Heart left ventricle (tissue), 13 donors: Measurements from ENCODE around the gene CELSR1.

ENCODE experiments used
- CTCF ChIP-seq, 12 donors: fragments of 200-600 bp; sonication (generic) in 4 of 12; IDR thresholded peaks; one replicate each; pipeline versions ENCODE4 v1.5.0 to v1.8.0; 2018 to 2022; ENCODE audit warnings: antibody characterized with exemption in 12 of 12, mild to moderate bottlenecking in 5 of 12
- POLR2A ChIP-seq, 2 donors: fragments of 450-650 bp; IDR thresholded peaks; one replicate each; pipeline ENCODE4 v1.6.1; 2017; ENCODE audit warnings: antibody characterized with exemption in 2 of 2, mild to moderate bottlenecking in 2 of 2, moderate library complexity in 2 of 2
- donor health status: ischemic (EF 13 %, LVEDD 7.1; RV severe dilation, severe dysfunction).
- donor health status: DM: no; HTN: yes; CAD: no.
- donor health status: DM: no; HTN: no; CAD: no.
- donor health status: ischemic (EF 25% LVEDD 6.9; RV normal size, moderate dysfunction).
- donor health status: ischemic (EF 25% LVEDD 5.7; RV mildly dilated, moderate dysfunction).
- donor health status: ischemic (EF 35%, LVEDD 5.7; RV mildly dilated, moderate dysfunction).
- donor health status: nonischemic (EF 11% LVEDD 7.7; RV severe dilation, severe dysfunction).
- donor health status: DM: yes; HTN: yes; CAD: no.
- donor health status: PGD.
- donor health status: ischemic (EF 29% LVEDD 5.4; RV normal size, mild dysfunction).
- donor health status: nonischemic (EF 23%, LVEDD 6.1; RV moderate dilation, normal function).

- no peak for TF ChIP-seq CTCF (IDR thresholded peaks at IDR 0.05)
- no peak for TF ChIP-seq POLR2A (IDR thresholded peaks at IDR 0.05)
Observed at GRCh38 chr22:46452195-46453005, 85.0 kb downstream of the CELSR1 start.
